Panc1 (cell line): ENCODE data around the gene GRK6. TPM values are rescaled to one million over a fixed set of nuclear protein-coding genes. Genes with fewer than 3 reads are reported as not detected.

Experiments used
- ATAC-seq: fragments of 200-7000 bp; cut with Tn5 transposase; 2 replicates; pipeline ENCODE4 v1.9.1; 2020; ENCODE audit warnings: mild to moderate bottlenecking, moderate library complexity
- BruUV-seq: library from RNA; stranded (reverse); fragments of 400-500 nt; replicated peaks from 2 replicates; lab custom pipeline; 2021; lab: Mats Ljungman, UMichigan
- CTCF ChIA-PET: fragments of 300-600 bp; sonication (Branson Sonifier 250); formaldehyde crosslinking; loops from one replicate; lab custom pipeline; 2022; ENCODE audit warnings: antibody characterized with exemption; lab: Charles Lee
- POLR2A ChIA-PET: fragments of 300-600 bp; sonication (Branson Sonifier 250); formaldehyde crosslinking; loops from one replicate; lab custom pipeline; 2022; ENCODE audit warnings: antibody characterized with exemption; lab: Charles Lee
- DNase-seq: peaks from one replicate; pipeline ENCODE4 v3.0.0-alpha.2; 2010; ENCODE audit warnings: low read depth, low spot score
- H3K27ac ChIP-seq: 2 replicates; pipeline ENCODE4 v1.5.1; 2011; ENCODE audit warnings: mild to moderate bottlenecking, low read length, inconsistent platforms
- H3K27me3 ChIP-seq: fragments of 200-500 bp; sonication (Bioruptor generic); 2 replicates; pipeline ENCODE4 v1.6.0; 2014; ENCODE audit warnings: low read length, inconsistent platforms; ENCODE audit not compliant: control insufficient read depth, insufficient read depth
- H3K36me3 ChIP-seq: fragments of 200-500 bp; sonication (Bioruptor generic); 2 replicates; pipeline ENCODE4 v1.5.1; 2014; ENCODE audit warnings: inconsistent platforms, mild to moderate bottlenecking, low read length, moderate library complexity; ENCODE audit not compliant: control insufficient read depth, insufficient read depth
- H3K4me1 ChIP-seq: 2 replicates; pipeline ENCODE4 v1.5.1; 2011; ENCODE audit warnings: inconsistent platforms, mild to moderate bottlenecking, low read length, moderate library complexity; ENCODE audit not compliant: control insufficient read depth, insufficient read depth
- H3K4me3 ChIP-seq, 2 experiments: 2 replicates each; pipeline ENCODE4 v1.5.1; 2011 to 2012; ENCODE audit warnings: low read depth in 2 of 2, low read length in 2 of 2, mild to moderate bottlenecking in 2 of 2, inconsistent platforms in 1 of 2, moderate library complexity in 1 of 2
- H3K9me3 ChIP-seq: fragments of 200-500 bp; sonication (Bioruptor generic); 2 replicates; pipeline ENCODE4 v1.5.1; 2014; ENCODE audit warnings: low read depth, mild to moderate bottlenecking, inconsistent platforms, low read length, moderate library complexity; ENCODE audit not compliant: control insufficient read depth, insufficient read depth
- POLR2AphosphoS5 ChIP-seq: IDR thresholded peaks from 2 replicates; pipeline ENCODE4 v1.6.1; 2012; ENCODE audit warnings: mild to moderate bottlenecking, low read depth, low read length, moderate library complexity
- REST ChIP-seq, 2 experiments: IDR thresholded peaks; 2 replicates each; pipeline ENCODE4 v1.6.1; 2011 to 2012; ENCODE audit warnings: low read depth in 2 of 2, control low read depth in 1 of 2, low read length in 1 of 2, mild to moderate bottlenecking in 1 of 2, moderate library complexity in 1 of 2; ENCODE audit not compliant: insufficient read depth in 1 of 2
- SIN3A ChIP-seq: IDR thresholded peaks from 2 replicates; pipeline ENCODE4 v1.6.1; 2012; ENCODE audit warnings: low read depth, mild to moderate bottlenecking, low read length, moderate library complexity, borderline replicate concordance; ENCODE audit not compliant: insufficient read depth
- TCF7L2 ChIP-seq: IDR thresholded peaks from 2 replicates; pipeline ENCODE4 v1.6.1; 2011; ENCODE audit warnings: mild to moderate bottlenecking, low read depth, low read length, inconsistent platforms
- in situ Hi-C: cut with HindIII; loops from 2 replicates; pipeline ENCODE4 v1.10.0; 2016; ENCODE audit warnings: low sequenced_read_pairs, low pct_unique_long_range_greater_than_20kb
- intact Hi-C: fragments of 100-400 bp; cut with micrococcal nuclease; formaldehyde crosslinking; loops from one replicate; pipeline ENCODE4 v1.10.0; 2022; ENCODE audit not compliant: unreplicated experiment
- total RNA-seq: library from RNA; stranded (reverse); gene quantifications from one replicate; pipeline ENCODE4 v1.2.1, GENCODE V29; 2021; ENCODE audit not compliant: unreplicated experiment
- TF ChIP-seq, protein P1 (sequence below): fragments of 450-650 bp; IDR thresholded peaks from 2 replicates; pipeline ENCODE4 v1.5.1; 2017; ENCODE audit warnings: mild to moderate bottlenecking

Gene GRK6
- total RNA-seq, 1 experiment from 2014 or later: 56.1 TPM

GRCh38 chr5:177439518-177440053 lies 13.1 kb downstream of the GRK6 start:
- intact Hi-C loops: no loop called here
- BruUV-seq: no TSS peak
- CTCF ChIA-PET: interaction anchor here (0.7 kb wide), 1 partner anchor 14 kb away, joined by 3 read pairs; no protein-coding TSS in a partner anchor
- DNase-seq (no peak), ATAC-seq (no peak)
- no peaks in the 10 kb centered on the region for H3K36me3 ChIP-seq
- H3K27ac ChIP-seq: no peak overlapping the region
- no peak overlapping the region for H3K4me3 ChIP-seq
- POLR2A ChIA-PET: no interaction called here
- no peaks in the 10 kb centered on the region for H3K9me3 ChIP-seq
- TF ChIP-seq POLR2AphosphoS5 (no peak), TCF7L2 (no peak), REST (IDR thresholded peaks at IDR 0.05; ENCODE audit: insufficient read depth in 1 of 2, low read depth in 2 of 2, low read length in 1 of 2) (no peak), SIN3A (no peak)
- TF ChIP-seq, protein P1, sequence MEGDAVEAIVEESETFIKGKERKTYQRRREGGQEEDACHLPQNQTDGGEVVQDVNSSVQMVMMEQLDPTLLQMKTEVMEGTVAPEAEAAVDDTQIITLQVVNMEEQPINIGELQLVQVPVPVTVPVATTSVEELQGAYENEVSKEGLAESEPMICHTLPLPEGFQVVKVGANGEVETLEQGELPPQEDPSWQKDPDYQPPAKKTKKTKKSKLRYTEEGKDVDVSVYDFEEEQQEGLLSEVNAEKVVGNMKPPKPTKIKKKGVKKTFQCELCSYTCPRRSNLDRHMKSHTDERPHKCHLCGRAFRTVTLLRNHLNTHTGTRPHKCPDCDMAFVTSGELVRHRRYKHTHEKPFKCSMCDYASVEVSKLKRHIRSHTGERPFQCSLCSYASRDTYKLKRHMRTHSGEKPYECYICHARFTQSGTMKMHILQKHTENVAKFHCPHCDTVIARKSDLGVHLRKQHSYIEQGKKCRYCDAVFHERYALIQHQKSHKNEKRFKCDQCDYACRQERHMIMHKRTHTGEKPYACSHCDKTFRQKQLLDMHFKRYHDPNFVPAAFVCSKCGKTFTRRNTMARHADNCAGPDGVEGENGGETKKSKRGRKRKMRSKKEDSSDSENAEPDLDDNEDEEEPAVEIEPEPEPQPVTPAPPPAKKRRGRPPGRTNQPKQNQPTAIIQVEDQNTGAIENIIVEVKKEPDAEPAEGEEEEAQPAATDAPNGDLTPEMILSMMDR: no peak
- no peaks in the 10 kb centered on the region for H3K27me3 ChIP-seq
- in situ Hi-C loops: no loop called here
- peaks cover 8% of the 10 kb centered on the region for H3K4me1 ChIP-seq

GRCh38 chr5:177440211-177440989 lies 13.9 kb downstream of the GRK6 start:
- CTCF ChIA-PET: interaction anchor here (0.7 kb wide), 1 partner anchor 14 kb away, joined by 3 read pairs; no protein-coding TSS in a partner anchor
- intact Hi-C loops: no loop called here
- TF ChIP-seq POLR2AphosphoS5 (peak; percentile 22; the same call in 1 of the 2 replicates), REST (IDR thresholded peaks at IDR 0.05; ENCODE audit: insufficient read depth in 1 of 2, low read depth in 2 of 2, low read length in 1 of 2) (no peak)
- POLR2A ChIA-PET: no interaction called here
- Histone ChIP-seq H3K27ac (no peak overlapping the region), H3K27me3 (no peaks in the 10 kb centered on the region), H3K36me3 (no peaks in the 10 kb centered on the region), H3K4me1 (peaks cover 16% of the 10 kb centered on the region), H3K9me3 (no peaks in the 10 kb centered on the region), H3K4me3 (no peak overlapping the region)
- in situ Hi-C loops: no loop called here
- 0 out of 2 replicates have a peak, but pooled peaks have one; percentile 1 for ATAC-seq
- DNase-seq: no peak
- BruUV-seq: no TSS peak
